Measurements from ENCODE around the gene OR11H7. TPM values are rescaled to one million over a fixed set of nuclear protein-coding genes. Genes with fewer than 3 reads are reported as not detected.

The OR11H7 gene
- total and polyA plus RNA-seq, 9 of the 15 experiments (the other 6 are each of a cell fraction or from before 2014, with no cell fraction given), result not detected

GRCh38 chr14:20219033-20219432, 9.7 kb upstream of the OR11H7 start:
- 16% methylated on average over 4 of the region's 4 CpGs for WGBS (ENCODE audit: insufficient coverage, low coverage, missing lambda C conversion rate)
- H3K4me1 ChIP-seq (replicated peaks in 1 of 2; ENCODE audit: control insufficient read depth in 2 of 2, insufficient read depth in 2 of 2, low read length in 2 of 2), result peaks cover 0 to 12% of the 10 kb centered on the region in 2 experiments; a peak in 3 of 5 replicates
- intact Hi-C loops (cut with micrococcal nuclease), result no loop called here
- peak; percentile 56; the same call in 1 of the 2 replicates for TF ChIP-seq BACH1 (tag; IDR thresholded peaks at IDR 0.05)
- TF ChIP-seq ZNF316 (IDR thresholded peaks at IDR 0.05), result peak; percentile 88
- TF ChIP-seq CAMTA2 (CRISPR knock-in tag; conservative IDR thresholded peaks at IDR 0.05), result no peak
- no peak for TF ChIP-seq ZNF165 (CRISPR knock-in tag; IDR thresholded peaks at IDR 0.05; ENCODE audit: borderline replicate concordance)
- no peak for TF ChIP-seq ZNF121 (CRISPR knock-in tag; conservative IDR thresholded peaks at IDR 0.05)
- peak; percentile 80 for TF ChIP-seq NFE2 (IDR thresholded peaks at IDR 0.05; ENCODE audit: low read depth)
- no peak for TF ChIP-seq TSC22D4 (tag; IDR thresholded peaks at IDR 0.05)
- no peak for TF ChIP-seq SMAD2 (IDR thresholded peaks at IDR 0.05; ENCODE audit: low read depth, low read length)
- TF ChIP-seq CBFA2T2 (conservative IDR thresholded peaks at IDR 0.05), result no peak
- no peak for TF ChIP-seq GABPA (tag; conservative IDR thresholded peaks at IDR 0.05; ENCODE audit: low read depth)
- no peak for TF ChIP-seq SIRT6 (IDR thresholded peaks at IDR 0.05; ENCODE audit: low read depth, low read length)
- no peak for TF ChIP-seq CHD4 (IDR thresholded peaks at IDR 0.05; ENCODE audit: insufficient read depth, insufficient replicate concordance, low read depth, low read length, poor library complexity, severe bottlenecking)
- no peak for TF ChIP-seq XRCC5 (IDR thresholded peaks at IDR 0.05; ENCODE audit: low read depth, low read length)
- no peak for TF ChIP-seq GTF2E2 (tag; IDR thresholded peaks at IDR 0.05)
- no peak for TF ChIP-seq E2F1 (CRISPR knock-in tag; IDR thresholded peaks at IDR 0.05)
- no peak for TF ChIP-seq POLR2B (IDR thresholded peaks at IDR 0.05; ENCODE audit: low read depth, partially characterized antibody)
- no peak for TF ChIP-seq NELFE (IDR thresholded peaks at IDR 0.05; ENCODE audit: insufficient read depth, insufficient read length)
- TF ChIP-seq STAT5A (IDR thresholded peaks at IDR 0.05; ENCODE audit: borderline replicate concordance, low read length), result no peak
- no peak for TF ChIP-seq MAX (CRISPR knock-in tag; IDR thresholded peaks at IDR 0.05)
- TF ChIP-seq BRF1 (IDR thresholded peaks at IDR 0.05; ENCODE audit: borderline replicate concordance, extremely low read depth, insufficient read length), result no peak
- no peak for TF ChIP-seq ESRRA (IDR thresholded peaks at IDR 0.05; ENCODE audit: borderline replicate concordance, low read depth)
- TF ChIP-seq MAFK (IDR thresholded peaks at IDR 0.05; ENCODE audit: low read length), result peak; percentile 78
- TF ChIP-seq MAFF (IDR thresholded peaks at IDR 0.05; ENCODE audit: low read length), result peak; percentile 88
- TF ChIP-seq ZNF253 (CRISPR knock-in tag; conservative IDR thresholded peaks at IDR 0.05), result no peak
- TF ChIP-seq ZC3H11A (IDR thresholded peaks at IDR 0.05; ENCODE audit: low read depth, low read length), result no peak
- no peak for TF ChIP-seq ZNF311 (CRISPR knock-in tag; IDR thresholded peaks at IDR 0.05)
- TF ChIP-seq CCAR2 (IDR thresholded peaks at IDR 0.05; ENCODE audit: low read depth, low read length), result no peak

More at GRCh38 chr14:20219033-20219432, 9.7 kb upstream of the OR11H7 start:
- H3K4me3 ChIP-seq, result no peak overlapping the region
- peak overlapping the region; percentile 84 for H2AFZ ChIP-seq (ENCODE audit: low read depth, low read length)
- in situ Hi-C loops (cut with MboI), result no loop called here
- no peaks in the 10 kb centered on the region for H3K9me3 ChIP-seq (replicated peaks; ENCODE audit: control insufficient read depth, insufficient read depth, low read depth, low read length)
- H3K9me1 ChIP-seq (ENCODE audit: control insufficient read depth, insufficient read depth, low read length), result no peaks in the 10 kb centered on the region
- H3K36me3 ChIP-seq (ENCODE audit: control insufficient read depth, insufficient read depth, low read length), result no peaks in the 10 kb centered on the region
- DNase-seq (ENCODE audit: extremely low read depth in 1 of 4, low spot score in 3 of 4) (peak in 1 of 4 experiments; percentile 21), ATAC-seq (no peak; the same call in 1 of the 3 replicates), FAIRE-seq (peak; percentile 29)
- no peaks in the 10 kb centered on the region for H4K20me1 ChIP-seq (replicated peaks; ENCODE audit: control insufficient read depth, insufficient read depth, low read length)
- no peak overlapping the region; the same call in 1 of the 3 replicates for H3K27ac ChIP-seq (ENCODE audit: extremely low read depth, low read depth, low read length)
- H3K9ac ChIP-seq (ENCODE audit: insufficient read depth in 1 of 2, low read depth in 2 of 2, low read length in 2 of 2), result no peak overlapping the region
- POLR2A ChIA-PET, result no interaction called here
- no peaks in the 10 kb centered on the region for H3K79me2 ChIP-seq (ENCODE audit: control insufficient read depth, insufficient read depth, low read length)
- no TSS peak for BruUV-seq (replicated peaks)
- CTCF ChIA-PET (ENCODE audit: low intra/inter-chr PET ratio), result no interaction called here
- no peaks in the 10 kb centered on the region for H3K27me3 ChIP-seq (ENCODE audit: control insufficient read depth in 2 of 2, insufficient read depth in 2 of 2, low read length in 2 of 2)
- peak overlapping the region; percentile 60; the same call in 1 of the 2 replicates for H3K4me2 ChIP-seq (ENCODE audit: insufficient read depth, low read length)
